HG02884 (cell line): ENCODE data around the gene CES5A.
"Not testable (repeated sequence)": the region's sequence is repeated elsewhere in the genome, so short reads cannot be mapped to it uniquely, and the experiment has no call there.

Experiments
- ATAC-seq: cut with Tn5 transposase; IDR thresholded peaks from one replicate; pipeline ENCODE4 v1.9.1; 2021; ENCODE audit warnings: mild to moderate bottlenecking, moderate library complexity; ENCODE audit not compliant: unreplicated experiment

CES5A gene

DNA sequence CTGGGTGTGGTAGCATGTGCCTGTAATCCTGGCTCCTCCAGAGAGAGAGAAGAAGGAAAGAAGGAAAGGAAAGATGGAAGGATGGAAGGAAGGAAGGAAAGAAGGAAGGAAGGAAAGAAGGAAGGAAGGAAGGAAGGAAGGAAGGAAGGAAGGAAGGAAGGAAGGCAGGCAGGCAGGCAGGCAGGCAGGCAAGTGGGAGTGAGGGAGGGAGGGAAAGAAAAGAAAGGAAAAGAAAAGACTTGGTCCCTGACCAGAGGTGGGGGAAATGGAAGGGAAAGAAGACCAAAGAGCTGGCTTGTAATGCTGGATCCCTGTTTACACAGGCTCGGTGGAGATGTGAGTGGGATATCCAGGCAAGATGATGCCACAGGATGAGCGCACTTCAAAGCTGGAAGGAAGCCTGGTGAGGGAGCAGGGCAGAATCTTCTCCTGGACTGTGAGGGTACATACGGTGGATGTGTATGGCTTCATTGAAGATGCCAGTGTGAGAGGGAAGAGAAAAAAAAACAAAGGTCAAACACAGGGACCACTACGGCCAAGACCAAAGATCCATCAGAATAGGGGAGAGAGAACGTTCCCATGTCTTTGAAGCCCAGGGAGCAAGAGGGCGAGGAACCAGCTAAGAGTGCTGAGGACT lies 44.4 kb downstream of the CES5A start:
- no peak for ATAC-seq

DNA sequence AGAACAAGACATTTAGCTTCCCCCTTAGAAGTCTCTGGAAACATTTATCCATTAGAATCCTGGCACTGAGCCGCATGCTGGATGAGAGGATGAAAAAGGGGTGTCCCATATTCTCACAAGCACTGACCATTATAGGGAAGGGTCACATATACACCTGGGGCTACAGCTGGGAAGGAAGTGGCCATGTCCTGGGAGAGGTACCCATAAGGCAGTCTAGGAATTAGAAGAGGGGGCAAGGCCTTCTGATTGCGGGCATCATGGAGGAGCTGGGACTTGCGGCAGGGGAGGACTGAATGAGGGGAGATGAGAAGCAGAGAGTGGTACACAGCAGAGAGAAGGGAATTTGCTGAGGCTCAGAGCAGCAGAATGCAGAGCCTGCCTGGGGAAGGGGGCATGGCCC lies 45.9 kb downstream of the CES5A start:
- not testable (repeated sequence) for ATAC-seq

- no peak for ATAC-seq
These were observed 46.5 kb downstream of the CES5A start for GRCh38 chr16:55828680-55829079.

GRCh38 chr16:55825115-55825728 lies 50.0 kb downstream of the CES5A start:
- no peak for ATAC-seq

- ATAC-seq, result no peak
These were observed 50.6 kb downstream of the CES5A start for GRCh38 chr16:55824473-55825000.

GRCh38 chr16:55822280-55822810 lies 52.8 kb downstream of the CES5A start:
- no peak for ATAC-seq

- no peak for ATAC-seq
These were observed 54.0 kb downstream of the CES5A start for GRCh38 chr16:55821210-55821609.

GRCh38 chr16:55820615-55821014 lies 54.6 kb downstream of the CES5A start:
- no peak for ATAC-seq

- ATAC-seq, result no peak
These were observed 57.8 kb downstream of the CES5A start for GRCh38 chr16:55817236-55817912.

- ATAC-seq, result not testable (repeated sequence)
These were observed 59.0 kb downstream of the CES5A start for GRCh38 chr16:55816222-55816621.

- no peak for ATAC-seq
These were observed 59.9 kb downstream of the CES5A start for GRCh38 chr16:55815320-55815719.

DNA sequence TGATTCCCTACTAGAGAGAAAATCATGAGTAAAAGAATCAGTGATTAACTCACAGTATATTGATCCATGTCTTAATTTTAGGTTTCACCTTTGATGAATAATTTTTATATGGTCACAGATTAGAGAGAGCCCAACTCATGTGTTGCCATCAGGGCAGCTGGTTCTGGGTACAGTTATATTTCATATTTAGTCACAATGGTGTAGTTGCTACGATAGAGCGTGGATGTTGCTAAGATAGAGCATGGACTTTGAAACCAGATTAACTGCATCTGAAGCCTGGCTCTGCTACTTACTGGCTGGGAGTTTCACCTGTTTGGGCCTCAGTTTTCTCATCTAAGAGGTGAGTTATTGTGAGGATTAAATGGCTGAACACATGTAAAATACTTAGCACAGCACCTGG lies 61.0 kb downstream of the CES5A start:
- not testable (repeated sequence) for ATAC-seq

- not testable (repeated sequence) for ATAC-seq
These were observed 61.4 kb downstream of the CES5A start for GRCh38 chr16:55813730-55814129.

DNA sequence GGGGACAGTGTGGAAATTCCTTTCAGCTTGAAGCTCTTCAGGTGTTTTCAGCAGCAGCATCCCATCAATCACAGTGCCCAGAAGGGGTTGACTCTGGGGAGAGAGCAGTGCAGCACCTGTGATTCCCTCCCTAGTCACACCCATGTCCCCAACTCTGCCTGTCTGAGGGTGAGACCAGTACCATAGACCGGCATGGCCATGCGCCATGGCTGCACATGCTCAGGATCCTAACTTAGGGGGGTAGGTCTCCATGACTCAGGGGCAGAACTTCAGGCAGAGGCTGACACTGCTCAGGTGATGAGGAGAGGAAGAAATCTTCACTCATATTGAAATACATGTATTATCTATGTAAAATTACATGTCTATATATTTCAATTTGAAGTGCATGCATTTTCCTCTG lies 62.2 kb downstream of the CES5A start:
- no peak for ATAC-seq

GRCh38 chr16:55811811-55812210 lies 63.4 kb downstream of the CES5A start:
- no peak for ATAC-seq

GRCh38 chr16:55810451-55810961 lies 64.7 kb downstream of the CES5A start:
- ATAC-seq, result no peak

GRCh38 chr16:55809851-55810250 lies 65.3 kb downstream of the CES5A start:
- ATAC-seq, result no peak

DNA sequence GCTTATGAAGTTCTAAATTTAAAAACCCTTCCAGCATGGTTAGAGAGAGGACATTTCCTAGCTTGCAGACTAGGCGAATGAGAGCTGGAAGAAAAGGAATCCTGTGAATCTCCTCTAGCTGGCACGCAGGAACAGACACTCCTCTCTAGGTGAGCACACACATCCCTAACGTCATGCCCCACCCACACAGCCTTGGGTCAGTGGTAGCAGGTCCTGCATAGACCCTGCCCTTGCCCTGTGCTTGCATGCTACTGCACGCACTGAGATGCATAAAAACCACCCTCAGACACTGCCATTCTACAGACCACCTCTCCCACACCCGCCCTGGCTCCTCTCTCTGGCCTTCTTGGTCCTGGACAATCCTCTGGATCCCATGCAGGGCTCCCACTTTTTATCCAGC lies 65.8 kb downstream of the CES5A start:
- no peak for ATAC-seq

DNA sequence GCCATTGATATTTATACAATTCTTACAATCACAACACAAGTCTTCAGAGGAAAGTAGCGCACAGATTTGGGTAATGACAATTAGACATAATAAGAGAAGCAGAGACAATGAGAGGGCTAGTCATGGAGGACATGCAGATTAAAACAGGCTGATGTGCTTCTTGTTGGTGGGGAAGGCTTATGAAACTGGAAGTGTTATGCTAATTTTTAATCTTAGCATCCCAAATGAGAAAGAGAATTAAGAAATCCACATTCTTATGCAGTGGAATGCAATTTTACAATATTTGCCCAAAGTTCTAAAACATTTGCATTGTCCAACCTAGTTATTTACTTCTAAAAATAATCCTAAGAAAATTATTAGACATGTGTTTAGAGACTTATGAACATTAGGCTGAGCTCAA lies 66.9 kb downstream of the CES5A start:
- not testable (repeated sequence) for ATAC-seq

- ATAC-seq, result not testable (repeated sequence)
These were observed 70.1 kb downstream of the CES5A start for GRCh38 chr16:55805104-55805503.

DNA sequence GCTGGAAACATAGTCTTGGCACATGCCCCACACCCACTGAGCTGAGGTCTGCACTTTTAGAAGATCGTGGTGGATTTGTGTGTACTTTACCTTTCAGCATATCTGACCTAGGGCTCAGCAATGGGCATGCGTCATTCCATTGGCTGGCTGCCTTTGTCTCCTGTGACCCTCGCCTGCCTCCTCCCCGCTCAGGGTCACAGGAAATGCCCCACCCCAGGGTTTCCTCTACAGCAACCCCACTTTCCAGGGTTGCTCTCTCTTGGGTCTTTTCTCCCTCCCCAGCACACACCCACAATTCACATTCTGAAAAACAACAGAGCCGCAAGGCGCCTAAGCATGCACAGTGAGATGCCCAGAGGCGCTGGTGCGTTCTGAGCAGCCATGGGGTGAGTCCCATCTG lies 71.5 kb downstream of the CES5A start:
- ATAC-seq, result not testable (repeated sequence)
